Activated naive CD4-positive, alpha-beta T cell treated with anti-CD3 and anti-CD28 coated beads, Interleukin-2, amount 50 U/mL, for 16 hours (primary cell): ENCODE results near the gene LENG8.

Experiments used
- DNase-seq: peaks from one replicate; pipeline ENCODE4 v3.0.0-alpha.2; 2020

LENG8 gene

GRCh38 chr19:54424201-54424600 lies 24.8 kb upstream of the LENG8 start:
- DNase-seq: no peak

GRCh38 chr19:54424660-54425381 lies 24.2 kb upstream of the LENG8 start:
- no peak for DNase-seq

- DNase-seq: no peak
Observed at GRCh38 chr19:54425382-54425723, 23.6 kb upstream of the LENG8 start.

GRCh38 chr19:54426291-54426931 lies 22.6 kb upstream of the LENG8 start:
- DNase-seq: no peak

- no peak for DNase-seq
Observed at GRCh38 chr19:54427586-54427985, 21.4 kb upstream of the LENG8 start.

- DNase-seq: no peak
Observed at GRCh38 chr19:54428323-54429175, 20.4 kb upstream of the LENG8 start.

- no peak for DNase-seq
Observed at GRCh38 chr19:54429176-54429495, 19.9 kb upstream of the LENG8 start.

- no peak for DNase-seq
Observed at GRCh38 chr19:54429545-54430227, 19.3 kb upstream of the LENG8 start.

- DNase-seq: peak; percentile 56
Observed at GRCh38 chr19:54430306-54431254, 18.4 kb upstream of the LENG8 start.

- DNase-seq: no peak
Observed at GRCh38 chr19:54431255-54431838, 17.7 kb upstream of the LENG8 start.

- DNase-seq: no peak
Observed at GRCh38 chr19:54432144-54432738, 16.8 kb upstream of the LENG8 start.

- no peak for DNase-seq
Observed at GRCh38 chr19:54433697-54434096, 15.3 kb upstream of the LENG8 start.

GRCh38 chr19:54434112-54434872 lies 14.7 kb upstream of the LENG8 start:
- DNase-seq: no peak

- no peak for DNase-seq
Observed at GRCh38 chr19:54434873-54435214, 14.2 kb upstream of the LENG8 start.

GRCh38 chr19:54435551-54436016 lies 13.4 kb upstream of the LENG8 start:
- DNase-seq: no peak

- DNase-seq: no peak
Observed at GRCh38 chr19:54436031-54436523, 12.9 kb upstream of the LENG8 start.

- DNase-seq: no peak
Observed at GRCh38 chr19:54436628-54437252, 12.3 kb upstream of the LENG8 start.

GRCh38 chr19:54439174-54439851 lies 9.7 kb upstream of the LENG8 start:
- peak; percentile 32 for DNase-seq

- no peak for DNase-seq
Observed at GRCh38 chr19:54440641-54441040, 8.4 kb upstream of the LENG8 start.
